Subcutaneous adipose tissue (tissue), 4 donors: ENCODE data around the gene CFAP46. TPM values are rescaled to one million over a fixed set of nuclear protein-coding genes. Genes with fewer than 3 reads are reported as not detected.

ENCODE experiments used
- CTCF ChIP-seq: fragments of 450-650 bp; IDR thresholded peaks from one replicate; pipeline ENCODE4 v1.5.1; 2016; ENCODE audit warnings: low read depth, mild to moderate bottlenecking, control low read depth, antibody characterized with exemption, moderate library complexity
- total RNA-seq, 4 donors: library from RNA; depleted of rRNA; stranded (reverse); fragments of >200 nt; gene quantifications; one replicate each; pipeline ENCODE4 v1.1.0, GENCODE V29; 2016

Gene CFAP46
- total RNA-seq, 4 donors from 2014 or later = not detected

- TF ChIP-seq CTCF = no peak
Observed at GRCh38 chr10:132983252-132984007, 41.1 kb upstream of the CFAP46 start.

- no peak for TF ChIP-seq CTCF
Observed at GRCh38 chr10:132982301-132982989, 40.1 kb upstream of the CFAP46 start.

DNA sequence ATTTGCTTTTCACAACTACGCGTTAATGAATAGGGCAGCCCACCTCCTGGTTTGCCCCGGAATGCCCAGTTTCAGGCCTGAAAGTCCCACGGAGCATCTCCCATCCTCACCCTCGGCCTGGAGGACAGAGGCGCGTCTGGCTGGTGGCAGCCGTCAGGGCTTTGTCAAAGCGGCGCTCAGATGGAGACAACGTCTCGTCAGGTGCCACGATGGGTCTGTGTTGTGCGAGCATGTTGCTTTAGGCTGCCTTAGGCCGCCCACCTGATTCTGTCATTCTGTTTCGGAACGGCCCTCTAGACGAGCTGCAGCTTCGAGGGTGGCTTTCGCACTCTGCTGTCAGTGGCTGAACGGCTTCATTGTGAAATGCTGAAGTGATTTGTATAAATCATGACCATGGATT is 39.4 kb upstream of the CFAP46 start:
- TF ChIP-seq CTCF = no peak

DNA sequence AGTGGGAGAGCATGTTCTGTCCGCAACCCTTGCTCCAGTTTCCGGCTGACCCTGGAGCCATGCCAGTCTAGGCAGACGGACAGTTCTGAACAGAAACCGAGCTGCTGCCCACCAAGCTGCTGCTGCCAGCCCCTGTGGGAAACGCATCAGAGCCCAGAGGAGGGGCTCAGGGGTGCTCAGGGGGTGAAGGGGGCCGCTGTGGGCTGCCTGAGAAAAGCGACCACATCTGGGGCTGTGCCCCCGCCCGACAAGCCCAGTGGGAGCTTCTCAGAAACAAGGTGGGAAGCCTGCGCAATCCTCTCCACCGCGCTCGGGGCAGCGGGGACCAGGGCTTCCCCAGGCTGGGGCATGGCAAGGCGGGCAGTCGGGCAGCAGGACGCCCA is 38.8 kb upstream of the CFAP46 start:
- TF ChIP-seq CTCF = no peak

- no peak for TF ChIP-seq CTCF
Observed at GRCh38 chr10:132980426-132981172, 38.2 kb upstream of the CFAP46 start.

DNA sequence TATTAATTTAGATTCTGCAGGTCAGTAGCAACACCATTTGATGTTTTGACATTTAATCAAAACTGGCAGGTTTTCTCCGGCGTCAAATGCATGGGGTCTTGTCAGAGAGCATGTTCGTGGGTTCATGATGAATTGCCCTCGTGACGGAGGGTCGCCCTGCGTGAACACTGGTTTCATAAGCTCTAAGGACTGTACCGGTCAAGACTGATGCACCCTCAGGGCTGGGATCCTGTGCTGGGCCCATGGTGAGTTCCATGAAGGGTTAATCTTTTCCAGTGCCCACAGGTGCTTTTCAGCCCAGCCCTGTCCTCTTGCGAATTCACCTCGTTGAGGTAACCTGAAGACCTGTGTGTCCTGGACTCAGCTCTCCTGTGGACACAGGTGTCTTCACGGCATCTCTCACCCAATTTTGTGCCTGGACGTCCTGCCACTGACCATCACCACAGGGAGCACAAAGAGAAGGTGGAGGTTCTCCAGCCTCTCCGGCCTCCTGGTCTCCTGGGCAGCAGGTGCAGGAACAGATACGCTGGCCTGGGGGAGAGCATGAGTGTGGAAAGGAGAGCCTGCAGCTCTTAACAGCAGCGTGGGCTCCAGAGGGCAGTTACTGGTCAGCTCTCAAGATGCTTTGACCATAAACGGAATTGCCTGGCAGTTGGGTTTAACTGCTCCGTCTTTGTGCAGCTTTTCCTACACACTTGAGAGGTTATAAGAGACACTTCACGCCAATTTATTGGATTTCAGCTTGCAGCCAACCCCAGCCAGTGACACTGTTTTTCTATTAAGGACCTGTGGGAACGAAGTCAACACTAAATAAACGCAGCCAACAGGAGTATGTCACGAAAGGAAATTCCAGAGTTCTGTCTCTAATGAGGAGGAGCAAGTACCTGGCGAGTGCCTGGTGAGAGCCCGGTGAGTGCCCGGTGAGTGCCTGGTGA is 37.4 kb upstream of the CFAP46 start:
- no peak for TF ChIP-seq CTCF
